SW480 (cell line): ENCODE data around the gene EIF4B.

ENCODE experiments used
- DNase-seq: peaks from one replicate; pipeline ENCODE4 v3.0.0-alpha.2; 2016; ENCODE audit warnings: low spot score

The EIF4B gene

GRCh38 chr12:53057816-53058500, 51.7 kb downstream of the EIF4B start:
- no peak for DNase-seq

DNA sequence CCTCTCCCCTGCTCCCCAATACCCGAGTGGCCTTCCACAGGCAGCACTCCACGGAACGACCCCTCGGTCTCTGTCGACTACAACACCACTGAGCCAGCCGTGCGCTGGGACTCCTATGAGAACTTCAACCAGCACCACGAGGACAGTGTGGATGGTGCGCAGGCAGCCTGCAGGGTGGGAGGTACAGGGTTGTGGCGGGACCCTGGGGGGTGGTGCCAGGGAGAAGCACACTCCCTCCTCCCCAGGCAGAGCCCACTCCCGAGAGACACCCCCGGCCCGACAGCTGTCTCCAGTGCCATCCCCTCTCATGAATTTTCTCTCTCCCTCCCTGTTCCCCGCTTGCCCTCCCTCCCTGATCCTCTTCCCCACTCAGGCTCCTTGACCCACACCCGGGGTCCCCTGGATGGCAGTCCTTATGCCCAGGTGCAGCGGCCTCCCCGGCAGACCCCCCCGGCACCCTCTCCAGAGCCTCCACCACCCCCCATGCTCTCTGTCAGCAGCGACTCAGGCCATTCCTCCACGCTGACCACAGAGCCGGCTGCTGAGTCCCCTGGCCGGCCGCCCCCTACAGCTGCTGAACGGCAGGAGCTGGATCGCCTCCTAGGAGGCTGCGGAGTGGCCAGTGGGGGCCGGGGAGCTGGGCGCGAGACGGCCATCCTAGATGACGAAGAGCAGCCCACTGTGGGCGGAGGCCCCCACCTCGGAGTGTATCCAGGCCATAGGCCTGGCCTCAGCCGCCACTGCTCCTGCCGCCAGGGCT, 52.6 kb downstream of the EIF4B start:
- no peak for DNase-seq

- DNase-seq, result no peak
Measured at GRCh38 chr12:53059434-53060063, 53.3 kb downstream of the EIF4B start.

- no peak for DNase-seq
Measured at GRCh38 chr12:53060064-53060720, 53.9 kb downstream of the EIF4B start.

DNA sequence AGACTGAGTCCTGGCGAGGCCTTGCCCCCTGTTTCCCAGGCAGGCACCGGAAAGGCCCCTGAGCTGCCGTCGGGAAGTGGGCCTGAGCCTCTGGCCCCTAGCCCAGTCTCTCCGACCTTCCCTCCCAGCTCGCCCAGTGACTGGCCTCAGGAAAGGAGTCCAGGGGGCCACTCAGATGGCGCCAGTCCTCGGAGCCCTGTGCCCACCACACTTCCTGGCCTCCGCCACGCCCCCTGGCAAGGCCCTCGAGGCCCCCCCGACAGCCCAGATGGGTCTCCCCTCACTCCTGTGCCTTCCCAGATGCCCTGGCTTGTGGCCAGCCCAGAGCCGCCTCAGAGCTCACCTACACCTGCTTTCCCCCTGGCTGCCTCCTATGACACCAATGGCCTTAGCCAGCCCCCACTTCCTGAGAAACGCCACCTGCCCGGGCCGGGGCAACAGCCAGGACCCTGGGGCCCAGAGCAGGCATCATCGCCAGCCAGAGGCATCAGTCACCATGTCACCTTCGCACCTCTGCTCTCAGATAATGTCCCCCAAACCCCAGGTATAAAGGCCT, 54.5 kb downstream of the EIF4B start:
- no peak for DNase-seq

GRCh38 chr12:53061404-53062010, 55.3 kb downstream of the EIF4B start:
- peak; percentile 49 for DNase-seq

DNA sequence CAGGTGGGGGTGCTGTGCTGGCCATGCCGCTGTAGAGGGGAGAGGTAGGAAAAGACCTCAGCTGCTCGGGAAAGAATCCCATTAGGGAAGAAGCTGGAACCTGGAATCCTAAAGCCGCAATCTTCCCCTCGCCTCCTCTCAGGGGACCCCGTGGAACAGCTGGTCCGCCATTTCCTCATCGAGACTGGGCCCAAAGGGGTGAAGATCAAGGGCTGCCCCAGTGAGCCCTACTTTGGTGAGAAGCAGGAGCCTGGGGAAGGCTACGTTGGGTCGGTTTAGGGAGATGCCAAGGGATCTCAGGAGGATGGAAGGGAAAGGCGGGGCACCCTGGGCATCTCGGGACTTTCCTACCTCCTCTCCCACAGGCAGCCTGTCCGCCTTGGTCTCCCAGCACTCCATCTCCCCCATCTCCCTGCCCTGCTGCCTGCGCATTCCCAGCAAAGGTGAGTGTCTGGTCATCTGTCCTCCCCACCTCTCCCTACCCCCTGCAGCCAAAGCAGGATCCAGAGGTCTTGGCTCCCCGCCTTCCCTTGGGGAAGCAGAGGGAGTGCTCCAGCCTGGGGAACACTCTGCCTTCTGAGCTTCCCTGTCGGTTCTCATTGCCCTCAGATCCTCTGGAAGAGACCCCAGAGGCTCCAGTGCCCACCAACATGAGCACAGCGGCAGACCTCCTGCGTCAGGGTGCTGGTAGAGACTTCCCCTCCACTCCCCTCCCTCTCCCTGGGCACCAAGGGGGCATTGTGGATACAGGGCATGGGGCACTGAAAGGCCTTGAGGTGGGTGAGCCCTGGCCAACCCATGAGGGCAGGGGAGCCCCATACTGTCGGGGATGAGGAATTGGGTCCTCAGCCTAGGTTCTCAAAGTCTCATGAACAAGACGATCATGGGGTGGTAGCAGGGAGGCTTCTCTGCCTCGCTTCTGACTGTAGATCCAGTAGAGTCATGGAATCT, 56.0 kb downstream of the EIF4B start:
- no peak for DNase-seq

DNA sequence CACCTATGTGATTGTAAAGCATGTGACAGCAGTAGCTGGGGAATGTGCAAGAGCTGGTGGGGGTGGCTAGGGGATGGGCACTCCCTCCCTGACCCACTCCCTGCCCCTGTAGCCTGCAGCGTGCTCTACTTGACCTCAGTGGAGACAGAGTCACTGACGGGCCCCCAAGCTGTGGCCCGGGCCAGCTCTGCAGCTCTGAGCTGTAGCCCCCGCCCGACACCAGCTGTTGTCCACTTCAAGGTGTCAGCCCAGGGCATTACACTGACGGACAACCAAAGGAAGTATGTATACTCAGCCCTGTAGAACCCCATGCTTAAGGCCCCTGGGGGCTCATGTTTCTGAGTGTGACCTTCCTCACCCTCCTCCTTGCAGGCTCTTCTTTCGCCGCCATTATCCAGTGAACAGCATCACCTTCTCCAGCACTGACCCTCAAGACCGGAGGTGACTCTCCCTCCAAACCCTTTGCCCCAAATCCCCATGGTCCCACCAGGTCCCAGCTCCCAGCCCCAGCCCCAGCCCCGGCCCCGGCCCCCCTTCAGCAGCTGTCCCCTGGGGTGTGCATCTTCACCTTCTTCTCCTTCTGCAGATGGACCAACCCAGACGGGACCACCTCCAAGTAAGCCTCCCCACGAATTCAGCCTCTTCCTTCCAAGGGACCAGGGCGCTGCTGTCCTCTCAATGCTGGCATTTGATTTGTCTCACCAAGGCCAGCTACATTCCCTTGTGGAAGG, 56.9 kb downstream of the EIF4B start:
- no peak for DNase-seq

- no peak for DNase-seq
Measured at GRCh38 chr12:53063708-53064612, 57.7 kb downstream of the EIF4B start.

GRCh38 chr12:53064613-53065436, 58.6 kb downstream of the EIF4B start:
- no peak for DNase-seq

- no peak for DNase-seq
Measured at GRCh38 chr12:53065470-53065869, 59.2 kb downstream of the EIF4B start.

- DNase-seq, result peak; percentile 78
Measured at GRCh38 chr12:53065975-53066931, 60.0 kb downstream of the EIF4B start.

DNA sequence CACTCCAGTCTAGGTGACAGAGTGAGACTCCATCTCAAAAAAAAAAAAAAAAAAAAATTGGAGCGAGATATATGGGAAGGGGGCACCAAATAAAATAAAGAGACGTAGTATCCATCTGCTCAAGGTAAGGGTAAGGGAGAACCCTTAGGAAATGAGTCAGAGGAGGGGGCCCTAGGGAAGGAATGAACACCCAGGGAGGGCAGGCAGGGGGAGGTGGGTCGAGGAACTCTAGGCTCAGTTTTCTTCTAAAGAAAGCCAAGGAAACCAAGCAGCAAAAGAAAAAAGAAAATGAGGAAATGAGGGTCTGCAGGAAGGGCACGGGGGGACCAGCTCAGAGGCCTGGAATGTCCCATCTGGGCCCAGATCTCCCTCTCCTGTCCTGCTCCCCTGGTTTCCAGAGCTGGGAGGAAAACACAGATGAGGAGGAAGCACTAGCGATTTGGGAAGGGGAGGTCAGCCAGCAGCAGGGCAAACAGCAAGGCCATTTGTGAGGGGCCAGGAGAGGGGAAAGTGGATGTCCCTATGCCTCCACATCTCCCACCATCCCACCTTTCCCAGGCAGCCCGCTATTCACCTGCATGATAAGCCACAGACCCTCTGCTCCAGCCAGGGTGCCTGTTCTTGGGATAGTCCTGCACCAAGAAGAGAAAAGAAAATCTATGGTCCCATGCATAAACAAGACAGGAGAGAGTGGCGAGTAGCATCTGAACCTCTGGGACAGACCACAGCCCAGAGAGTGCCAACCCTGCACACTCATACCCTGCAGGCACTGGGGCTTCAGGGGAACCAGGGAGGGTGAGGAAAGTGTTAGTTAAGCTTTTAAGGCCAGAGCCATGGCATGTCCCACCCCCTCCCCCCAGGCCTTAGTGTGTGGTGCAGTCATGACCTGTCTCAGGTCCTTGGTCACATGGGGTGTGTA, 61.1 kb downstream of the EIF4B start:
- no peak for DNase-seq

DNA sequence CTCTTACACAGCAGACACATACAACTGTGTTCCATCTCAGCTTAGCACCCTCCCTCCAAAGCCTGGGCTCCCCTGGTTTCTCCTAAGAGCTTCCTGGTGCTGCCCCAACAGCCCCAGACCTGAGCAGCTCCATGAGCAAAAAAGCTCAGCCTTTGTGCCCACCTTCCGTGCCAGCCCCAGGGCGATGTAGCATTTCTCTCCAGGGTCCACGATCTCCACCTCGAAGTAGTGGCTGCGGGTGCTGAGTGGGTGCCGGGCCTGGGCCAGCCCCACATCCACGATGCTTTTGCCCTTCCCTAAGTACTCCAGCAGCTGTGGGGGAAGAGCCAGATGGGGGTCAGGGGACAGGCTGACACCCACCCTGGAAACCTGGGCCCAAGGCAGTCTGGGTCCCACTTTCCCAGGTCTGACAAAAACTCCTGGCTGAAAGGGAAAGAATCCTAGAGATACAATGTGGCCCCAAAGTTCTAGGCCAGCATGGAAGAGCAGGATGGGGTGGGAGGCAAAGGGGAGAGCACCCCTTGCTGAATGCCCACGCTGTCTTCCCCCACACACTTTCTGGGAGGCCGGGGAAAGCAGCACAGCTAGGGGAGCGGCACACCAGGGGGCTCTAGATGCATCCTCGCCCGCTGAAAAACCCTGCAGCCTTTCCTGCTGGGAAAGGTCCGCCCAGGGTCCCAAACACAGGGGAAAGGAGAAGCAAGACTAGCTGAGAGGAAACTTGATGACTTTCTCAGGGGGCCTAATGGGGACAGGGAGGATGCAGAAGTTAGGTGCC, 61.9 kb downstream of the EIF4B start:
- no peak for DNase-seq
